Panc1 (cell line): ENCODE data around the gene ATP10A.

ENCODE experiments used
- SIN3A ChIP-seq: IDR thresholded peaks from 2 replicates; pipeline ENCODE4 v1.6.1; 2012; ENCODE audit warnings: low read depth, mild to moderate bottlenecking, low read length, moderate library complexity, borderline replicate concordance; ENCODE audit not compliant: insufficient read depth
- TCF7L2 ChIP-seq: IDR thresholded peaks from 2 replicates; pipeline ENCODE4 v1.6.1; 2011; ENCODE audit warnings: mild to moderate bottlenecking, low read depth, low read length, inconsistent platforms
- TF ChIP-seq, protein P1 (sequence below): fragments of 450-650 bp; IDR thresholded peaks from 2 replicates; pipeline ENCODE4 v1.5.1; 2017; ENCODE audit warnings: mild to moderate bottlenecking

DNA sequence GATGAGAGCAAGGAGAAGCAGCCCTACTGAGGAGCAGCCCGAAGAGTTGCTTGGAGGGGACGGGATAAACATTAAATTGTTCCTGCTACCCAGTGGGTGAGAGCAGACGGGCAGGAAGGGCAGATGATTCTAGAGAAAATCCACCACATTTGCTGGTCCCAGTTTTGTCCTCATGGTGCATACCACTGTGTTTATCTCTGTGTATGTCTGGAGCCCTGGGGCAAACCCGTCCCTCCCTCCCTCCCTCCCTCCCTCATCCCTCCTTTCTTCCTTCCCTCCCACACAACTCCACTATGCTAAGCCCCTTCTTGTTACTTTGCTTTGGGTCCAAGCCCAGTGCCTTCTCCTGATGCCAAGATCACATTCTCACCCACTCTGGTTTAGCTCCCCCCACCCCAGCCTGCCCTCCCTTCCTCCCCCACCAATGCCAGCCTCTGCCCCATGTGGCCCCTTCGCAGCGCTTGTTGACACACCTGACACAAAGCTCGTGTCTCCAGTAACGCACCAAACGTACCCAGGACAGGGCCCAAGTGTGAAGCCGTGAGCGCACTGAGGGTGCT lies 194.8 kb downstream of the ATP10A start:
- TF ChIP-seq, protein P1, sequence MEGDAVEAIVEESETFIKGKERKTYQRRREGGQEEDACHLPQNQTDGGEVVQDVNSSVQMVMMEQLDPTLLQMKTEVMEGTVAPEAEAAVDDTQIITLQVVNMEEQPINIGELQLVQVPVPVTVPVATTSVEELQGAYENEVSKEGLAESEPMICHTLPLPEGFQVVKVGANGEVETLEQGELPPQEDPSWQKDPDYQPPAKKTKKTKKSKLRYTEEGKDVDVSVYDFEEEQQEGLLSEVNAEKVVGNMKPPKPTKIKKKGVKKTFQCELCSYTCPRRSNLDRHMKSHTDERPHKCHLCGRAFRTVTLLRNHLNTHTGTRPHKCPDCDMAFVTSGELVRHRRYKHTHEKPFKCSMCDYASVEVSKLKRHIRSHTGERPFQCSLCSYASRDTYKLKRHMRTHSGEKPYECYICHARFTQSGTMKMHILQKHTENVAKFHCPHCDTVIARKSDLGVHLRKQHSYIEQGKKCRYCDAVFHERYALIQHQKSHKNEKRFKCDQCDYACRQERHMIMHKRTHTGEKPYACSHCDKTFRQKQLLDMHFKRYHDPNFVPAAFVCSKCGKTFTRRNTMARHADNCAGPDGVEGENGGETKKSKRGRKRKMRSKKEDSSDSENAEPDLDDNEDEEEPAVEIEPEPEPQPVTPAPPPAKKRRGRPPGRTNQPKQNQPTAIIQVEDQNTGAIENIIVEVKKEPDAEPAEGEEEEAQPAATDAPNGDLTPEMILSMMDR = no peak
- no peak for TF ChIP-seq TCF7L2
- TF ChIP-seq SIN3A = no peak
